ENCODE data around the gene GALK1.

DNA sequence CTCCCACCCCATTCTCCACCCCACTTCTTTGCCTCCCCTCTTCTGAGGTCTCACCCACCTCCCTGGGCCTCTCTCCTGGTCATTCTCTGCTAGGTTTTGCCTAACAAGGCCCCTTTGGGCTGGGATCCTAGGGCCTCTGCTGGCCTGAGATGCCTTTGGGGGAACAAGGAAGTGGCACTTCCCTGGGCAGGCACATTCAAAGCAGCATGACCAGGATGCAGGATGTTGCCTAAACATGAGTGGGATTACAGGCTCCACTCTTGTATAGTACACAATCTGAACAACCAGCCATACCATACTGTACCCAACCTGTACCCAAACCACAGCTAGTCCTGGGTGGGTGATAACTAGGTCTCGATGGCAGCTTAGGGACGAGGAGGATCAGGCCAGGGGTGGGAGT, 9.0 kb downstream of the GALK1 start:
- TF ChIP-seq, protein P1, sequence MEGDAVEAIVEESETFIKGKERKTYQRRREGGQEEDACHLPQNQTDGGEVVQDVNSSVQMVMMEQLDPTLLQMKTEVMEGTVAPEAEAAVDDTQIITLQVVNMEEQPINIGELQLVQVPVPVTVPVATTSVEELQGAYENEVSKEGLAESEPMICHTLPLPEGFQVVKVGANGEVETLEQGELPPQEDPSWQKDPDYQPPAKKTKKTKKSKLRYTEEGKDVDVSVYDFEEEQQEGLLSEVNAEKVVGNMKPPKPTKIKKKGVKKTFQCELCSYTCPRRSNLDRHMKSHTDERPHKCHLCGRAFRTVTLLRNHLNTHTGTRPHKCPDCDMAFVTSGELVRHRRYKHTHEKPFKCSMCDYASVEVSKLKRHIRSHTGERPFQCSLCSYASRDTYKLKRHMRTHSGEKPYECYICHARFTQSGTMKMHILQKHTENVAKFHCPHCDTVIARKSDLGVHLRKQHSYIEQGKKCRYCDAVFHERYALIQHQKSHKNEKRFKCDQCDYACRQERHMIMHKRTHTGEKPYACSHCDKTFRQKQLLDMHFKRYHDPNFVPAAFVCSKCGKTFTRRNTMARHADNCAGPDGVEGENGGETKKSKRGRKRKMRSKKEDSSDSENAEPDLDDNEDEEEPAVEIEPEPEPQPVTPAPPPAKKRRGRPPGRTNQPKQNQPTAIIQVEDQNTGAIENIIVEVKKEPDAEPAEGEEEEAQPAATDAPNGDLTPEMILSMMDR (IDR thresholded peaks at IDR 0.05; ENCODE audit: low read depth, low read length): no peak
- no peak for TF ChIP-seq EZH2phosphoT487 (IDR thresholded peaks at IDR 0.05; ENCODE audit: low read depth)

Data from OCI-LY3 (cell line).